SK-N-SH (cell line): ENCODE measurements around the gene ZNF544. TPM values are rescaled to one million over a fixed set of nuclear protein-coding genes. Genes with fewer than 3 reads are reported as not detected.

Experiments
- CTCF ChIA-PET: fragments of 300-600, 350-600 bp; formaldehyde crosslinking; extraction: SDS; loops from one replicate; lab custom pipeline; 2021; lab: Yijun Ruan, JAX
- POLR2A ChIA-PET: fragments of 350-600 bp; sonication (Branson Sonifier 250); formaldehyde crosslinking; extraction: SDS; loops from one replicate; lab custom pipeline; 2020; ENCODE audit warnings: antibody characterized with exemption, inconsistent platforms; lab: Yijun Ruan, JAX
- DNase-seq: peaks from one replicate; pipeline ENCODE4 v3.0.0; 2012
- H2AFZ ChIP-seq: fragments of 200-600 bp; sonication (generic); 2 replicates; pipeline ENCODE4 v1.8.1; 2016; ENCODE audit warnings: antibody characterized with exemption, mild to moderate bottlenecking, low read depth
- H3F3A ChIP-seq: fragments of 200-600 bp; sonication (generic); replicated peaks from 2 replicates; pipeline ENCODE3; 2016; ENCODE audit warnings: antibody characterized with exemption, mild to moderate bottlenecking; ENCODE audit not compliant: insufficient read depth
- H3K27ac ChIP-seq, 2 experiments: fragments of 200-500 bp in 1 of 2; fragments of 200-600 bp in 1 of 2; sonication (Bioruptor generic) in 1 of 2; sonication (generic), shearing (Covaris generic) in 1 of 2; 2 replicates each; pipeline versions ENCODE4 v1.5.1 to v1.6.1; 2014 to 2016; ENCODE audit warnings: low read depth in 2 of 2, inconsistent platforms in 1 of 2, low read length in 1 of 2, mild to moderate bottlenecking in 1 of 2, mixed read lengths in 1 of 2
- H3K27me3 ChIP-seq: fragments of 200-600 bp; sonication (generic), shearing (Covaris generic); 2 replicates; pipeline ENCODE4 v1.6.1; 2016; ENCODE audit warnings: mixed run types; ENCODE audit not compliant: insufficient read depth
- H3K36me3 ChIP-seq, 2 experiments: fragments of 200-500 bp in 1 of 2; fragments of 200-600 bp in 1 of 2; sonication (Bioruptor generic) in 1 of 2; sonication (generic) in 1 of 2; replicated peaks in 1 of 2; 2 replicates each; pipeline versions ENCODE3 to v1.5.1; 2014 to 2016; ENCODE audit warnings: low read length in 1 of 2, mild to moderate bottlenecking in 1 of 2; ENCODE audit not compliant: insufficient read depth in 2 of 2, control insufficient read depth in 1 of 2
- H3K4me1 ChIP-seq, 2 experiments: fragments of 200-500 bp in 1 of 2; fragments of 200-600 bp in 1 of 2; sonication (Bioruptor generic) in 1 of 2; sonication (generic), shearing (Covaris generic) in 1 of 2; 2 replicates each; pipeline versions ENCODE4 v1.5.1 to v1.6.1; 2014 to 2016; ENCODE audit warnings: low read depth in 1 of 2, low read length in 1 of 2, mixed run types in 1 of 2; ENCODE audit not compliant: insufficient read depth in 2 of 2, control insufficient read depth in 1 of 2
- H3K4me2 ChIP-seq: fragments of 200-600 bp; sonication (generic), shearing (Covaris generic); 2 replicates; pipeline ENCODE4 v1.6.1; 2017; ENCODE audit warnings: mixed run types
- H3K4me3 ChIP-seq, 2 experiments: fragments of 200-500 bp in 1 of 2; fragments of 200-600 bp in 1 of 2; sonication (Bioruptor generic) in 1 of 2; sonication (generic), shearing (Covaris generic) in 1 of 2; 2 replicates each; pipeline versions ENCODE4 v1.5.1 to v1.8.1; 2014 to 2016; ENCODE audit warnings: low read depth in 2 of 2, inconsistent platforms in 1 of 2, low read length in 1 of 2, mild to moderate bottlenecking in 1 of 2, mixed read lengths in 1 of 2, moderate library complexity in 1 of 2
- H3K79me2 ChIP-seq: fragments of 200-600 bp; sonication (generic); 2 replicates; pipeline ENCODE4 v1.8.1; 2017; ENCODE audit warnings: mild to moderate bottlenecking; ENCODE audit not compliant: insufficient read depth
- H3K9ac ChIP-seq: fragments of 200-600 bp; sonication (generic); 2 replicates; pipeline ENCODE4 v1.6.1; 2017; ENCODE audit warnings: mixed run types
- H3K9me2 ChIP-seq: fragments of 200-600 bp; sonication (generic); 2 replicates; pipeline ENCODE4 v1.6.1; 2017; ENCODE audit warnings: mixed run types
- H3K9me3 ChIP-seq: fragments of 200-600 bp; sonication (generic); 2 replicates; pipeline ENCODE4 v1.6.1; 2017; ENCODE audit warnings: mixed run types, mild to moderate bottlenecking, moderate library complexity
- H4K20me1 ChIP-seq: fragments of 200-600 bp; sonication (generic); 2 replicates; pipeline ENCODE4 v1.6.1; 2017; ENCODE audit warnings: mild to moderate bottlenecking, mixed run types; ENCODE audit not compliant: insufficient read depth
- EP300 ChIP-seq, 2 experiments: IDR thresholded peaks; 2 replicates each; pipeline versions ENCODE4 v1.4.0 to v1.6.1; 2012; ENCODE audit warnings: borderline replicate concordance in 1 of 2, low read depth in 1 of 2, low read length in 1 of 2
- FOXJ3 ChIP-seq: sonication (generic); formaldehyde crosslinking; IDR thresholded peaks from 2 replicates; pipeline ENCODE4 v1.5.1; 2020; ENCODE audit warnings: mild to moderate bottlenecking, missing genetic modification reagents
- GABPA ChIP-seq: IDR thresholded peaks from 2 replicates; pipeline ENCODE4 v1.4.0; 2012; ENCODE audit warnings: low read depth, mild to moderate bottlenecking
- GATA2 ChIP-seq: sonication (generic); formaldehyde crosslinking; IDR thresholded peaks from 2 replicates; pipeline ENCODE4 v1.5.0; 2020; ENCODE audit warnings: mild to moderate bottlenecking, missing genetic modification reagents
- JUND ChIP-seq: IDR thresholded peaks from 2 replicates; pipeline ENCODE4 v1.4.0; 2012
- MEF2A ChIP-seq: IDR thresholded peaks from 2 replicates; pipeline ENCODE4 v1.4.0; 2012; ENCODE audit warnings: low read depth, borderline replicate concordance
- MXI1 ChIP-seq: IDR thresholded peaks from 2 replicates; pipeline ENCODE4 v1.6.1; 2012; ENCODE audit warnings: mild to moderate bottlenecking, low read depth, low read length, improper control_type of control experiment
- NFIC ChIP-seq: IDR thresholded peaks from 2 replicates; pipeline ENCODE4 v1.4.0; 2012; ENCODE audit warnings: borderline replicate concordance
- NRF1 ChIP-seq: IDR thresholded peaks from 2 replicates; pipeline ENCODE4 v1.6.1; 2012; ENCODE audit warnings: low read depth, mild to moderate bottlenecking, low read length
- POLR2AphosphoS5 ChIP-seq: IDR thresholded peaks from 2 replicates; pipeline ENCODE4 v1.6.1; 2012; ENCODE audit warnings: low read depth, low read length
- RCOR1 ChIP-seq: fragments of 150-350 bp; IDR thresholded peaks from 2 replicates; pipeline ENCODE4 v1.6.1; 2017; ENCODE audit warnings: antibody characterized with exemption, low read length
- RXRA ChIP-seq: IDR thresholded peaks from 2 replicates; pipeline ENCODE4 v1.4.0; 2012; ENCODE audit warnings: low read depth, mild to moderate bottlenecking, borderline replicate concordance
- SMC3 ChIP-seq: IDR thresholded peaks from 2 replicates; pipeline ENCODE4 v1.6.1; 2012; ENCODE audit warnings: low read depth, low read length, improper control_type of control experiment
- TCF12 ChIP-seq: IDR thresholded peaks from 2 replicates; pipeline ENCODE4 v1.4.0; 2012
- WGBS: methylation state at CpG from one replicate; pipeline ENCODE4 v1.1.6; 2017; ENCODE audit warnings: low lambda C conversion rate; 5-methylcytosine and 5-hydroxymethylcytosine counted together
- polyA plus RNA-seq, 3 experiments: library from polyadenylated mRNA; depleted of rRNA; stranded (reverse); fragments of >200 nt; gene quantifications; 2 replicates each; pipeline ENCODE4 v1.2.3, GENCODE V29; 2012
- TF ChIP-seq, protein P1 (sequence below): IDR thresholded peaks from 2 replicates; pipeline ENCODE4 v1.4.0; 2012; ENCODE audit warnings: low read depth, borderline replicate concordance
- TF ChIP-seq, protein P2 (sequence below): IDR thresholded peaks from 2 replicates; pipeline ENCODE4 v1.4.0; 2012; ENCODE audit warnings: low read depth
- TF ChIP-seq, protein P3 (sequence below): fragments of 150-350 bp; IDR thresholded peaks from 2 replicates; pipeline ENCODE4 v1.6.1; 2016; ENCODE audit warnings: mild to moderate bottlenecking, low read depth, low read length
- TF ChIP-seq, protein P4 (sequence below): fragments of 200-600 bp; sonication (generic); IDR thresholded peaks from 2 replicates; pipeline ENCODE4 v1.6.1; 2017; ENCODE audit warnings: antibody characterized with exemption, mild to moderate bottlenecking, moderate library complexity
- TF ChIP-seq, protein P5 (sequence below): IDR thresholded peaks from 2 replicates; pipeline ENCODE4; 2012
- TF ChIP-seq, protein P6 (sequence below): fragments of 150-350 bp; IDR thresholded peaks from 2 replicates; pipeline ENCODE4 v1.6.1; 2017; ENCODE audit warnings: antibody characterized with exemption, low read length, low read depth, borderline replicate concordance

ZNF544 gene
- polyA plus RNA-seq, 1 of the 3 experiments (the other 2 are of a cell fraction) = 0.89 TPM

DNA sequence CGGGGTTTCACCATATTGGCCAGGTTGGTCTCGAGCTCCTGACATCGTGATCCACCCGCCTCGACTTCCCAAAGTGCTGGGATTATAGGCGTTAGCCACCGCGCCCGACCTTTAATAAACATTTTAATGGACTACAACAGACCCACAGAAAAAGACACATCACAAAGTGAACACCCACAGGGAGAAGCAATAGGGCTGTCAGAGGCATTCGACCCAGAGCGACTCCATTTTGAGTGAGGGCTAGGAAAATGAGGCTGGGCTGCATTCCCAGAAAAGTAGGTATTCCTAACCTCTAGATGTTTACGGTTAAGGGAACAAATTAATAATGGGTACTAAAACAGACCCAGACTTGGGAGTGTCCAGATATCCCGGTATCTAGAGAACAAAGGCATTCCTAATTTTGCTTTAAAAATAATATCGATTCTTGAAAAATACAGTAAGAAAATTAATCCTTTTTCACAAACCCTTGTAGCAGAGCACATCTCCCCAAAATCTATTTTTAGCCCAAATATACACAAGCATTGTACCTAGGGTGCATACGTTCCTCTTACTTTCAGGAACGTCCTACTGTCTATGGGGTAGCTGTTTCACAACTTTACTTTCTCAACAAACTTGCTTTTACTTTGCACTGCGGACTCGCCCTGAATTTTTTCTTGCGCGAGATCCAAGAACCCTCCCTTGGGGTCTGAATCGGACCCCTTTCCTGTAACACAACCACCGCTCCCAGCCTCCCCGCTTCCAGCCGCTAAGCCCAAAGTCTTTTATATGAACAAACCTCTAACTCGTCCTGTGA is 49.2 kb downstream of the ZNF544 start:
- CTCF ChIA-PET = no interaction called here
- Histone ChIP-seq H3K4me1 (peaks cover 5 to 7% of the 10 kb centered on the region in 2 experiments; a peak in 1 of 4 replicates), H3F3A (peaks cover 9% of the 10 kb centered on the region), H3K27ac (peak overlapping the region; percentile 64 to 84), H3K9me3 (peaks cover 13% of the 10 kb centered on the region; the same call in 1 of the 2 replicates), H3K79me2 (peaks cover 49% of the 10 kb centered on the region), H3K36me3 (peaks cover 3 to 22% of the 10 kb centered on the region in 2 experiments), H3K4me2 (peak overlapping the region; percentile 77), H3K27me3 (no peaks in the 10 kb centered on the region), H4K20me1 (no peaks in the 10 kb centered on the region), H3K9me2 (no peaks in the 10 kb centered on the region), H2AFZ (peak overlapping the region; percentile 100), H3K4me3 (peak overlapping the region; percentile 81 to 97), H3K9ac (peak overlapping the region; percentile 87)
- no peak for DNase-seq
- POLR2A ChIA-PET = interaction anchor here (0.6 to 2.0 kb wide), 2 partner anchors 49 to 113 kb away, joined by 3 to 8 read pairs; partner anchors contain the start of gene ZSCAN22
- whole genome bisulfite sequencing = 51% methylated on average over 25 of the region's 25 CpGs
- TF ChIP-seq, protein P1, sequence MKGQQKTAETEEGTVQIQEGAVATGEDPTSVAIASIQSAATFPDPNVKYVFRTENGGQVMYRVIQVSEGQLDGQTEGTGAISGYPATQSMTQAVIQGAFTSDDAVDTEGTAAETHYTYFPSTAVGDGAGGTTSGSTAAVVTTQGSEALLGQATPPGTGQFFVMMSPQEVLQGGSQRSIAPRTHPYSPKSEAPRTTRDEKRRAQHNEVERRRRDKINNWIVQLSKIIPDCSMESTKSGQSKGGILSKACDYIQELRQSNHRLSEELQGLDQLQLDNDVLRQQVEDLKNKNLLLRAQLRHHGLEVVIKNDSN = no peak
- TF ChIP-seq RCOR1 (no peak), SMC3 (no peak)

DNA sequence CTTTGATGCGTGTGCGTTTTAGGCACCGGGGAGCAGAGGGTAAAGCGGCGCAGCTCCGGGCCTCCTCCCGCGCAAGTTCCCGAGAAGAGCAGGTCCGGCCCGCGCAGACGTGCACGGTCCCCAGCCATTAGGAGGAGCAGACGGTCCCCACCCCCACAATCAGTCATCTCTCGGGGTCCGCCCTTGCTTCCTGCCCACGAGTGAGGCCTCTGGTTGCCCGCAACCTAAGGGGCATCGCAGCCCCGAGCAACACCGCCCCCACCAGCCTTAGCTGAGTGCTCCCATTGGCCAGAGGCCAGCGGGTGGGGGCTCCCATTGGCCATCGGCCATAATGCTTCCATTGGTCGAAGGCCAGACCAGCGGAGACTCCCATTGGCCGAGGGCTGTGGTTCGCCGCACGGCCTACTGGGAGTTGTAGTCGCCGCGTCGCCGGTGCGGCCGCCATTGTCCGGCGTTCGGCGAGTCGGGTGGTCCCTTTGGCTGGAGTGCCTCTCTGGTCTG is 49.9 kb downstream of the ZNF544 start, which contains the start of gene ZNF8:
Gene ZNF8, plus strand, starts transcription at position 415 of the 501 bp plus-strand sequence. CDS start 127 bp downstream, outside the sequence.
- Histone ChIP-seq H3K27ac (peak within 1 kb of the TSS; percentile 67 to 93), H3K4me2 (peak within 1 kb of the TSS; percentile 90), H4K20me1 (no peaks in the 10 kb centered on the region), H3K9me3 (peaks cover 13% of the 10 kb centered on the region; the same call in 1 of the 2 replicates), H3K9ac (peak within 1 kb of the TSS; percentile 87), H3K27me3 (no peaks in the 10 kb centered on the region), H3K4me3 (peak within 1 kb of the TSS; percentile 81 to 97), H2AFZ (peak within 1 kb of the TSS; percentile 100), H3F3A (peaks cover 9% of the 10 kb centered on the region), H3K36me3 (peaks cover 3 to 22% of the 10 kb centered on the region in 2 experiments), H3K79me2 (peaks cover 56% of the 10 kb centered on the region), H3K4me1 (peaks cover 5 to 7% of the 10 kb centered on the region in 2 experiments; a peak in 1 of 4 replicates), H3K9me2 (no peaks in the 10 kb centered on the region)
- ChIA-PET CTCF (no interaction called here), POLR2A (interaction anchor here (0.6 to 2.0 kb wide), 3 partner anchors 29 to 114 kb away, joined by 3 to 8 read pairs (median 3); partner anchors contain the start of gene ZSCAN22)
- peak; percentile 98 for DNase-seq
- 0% methylated on average over 27 of the region's 42 CpGs for WGBS
- TF ChIP-seq FOXJ3 (CRISPR knock-in tag) (no peak), MXI1 (peak; percentile 40; the same call in 1 of the 2 replicates), GABPA (no peak), JUND (no peak), RCOR1 (no peak; the same call in 1 of the 2 replicates), TCF12 (no peak), NFIC (peak; percentile 78), MEF2A (no peak), POLR2AphosphoS5 (peak; percentile 46), EP300 (IDR thresholded peaks at IDR 0.05; ENCODE audit: borderline replicate concordance in 1 of 2, low read depth in 1 of 2, low read length in 1 of 2) (no peak), NRF1 (peak; percentile 71), RXRA (no peak), GATA2 (CRISPR knock-in tag) (no peak)
- TF ChIP-seq, protein P2, sequence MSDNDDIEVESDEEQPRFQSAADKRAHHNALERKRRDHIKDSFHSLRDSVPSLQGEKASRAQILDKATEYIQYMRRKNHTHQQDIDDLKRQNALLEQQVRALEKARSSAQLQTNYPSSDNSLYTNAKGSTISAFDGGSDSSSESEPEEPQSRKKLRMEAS = peak; percentile 31; the same call in 1 of the 2 replicates
- TF ChIP-seq, protein P3, sequence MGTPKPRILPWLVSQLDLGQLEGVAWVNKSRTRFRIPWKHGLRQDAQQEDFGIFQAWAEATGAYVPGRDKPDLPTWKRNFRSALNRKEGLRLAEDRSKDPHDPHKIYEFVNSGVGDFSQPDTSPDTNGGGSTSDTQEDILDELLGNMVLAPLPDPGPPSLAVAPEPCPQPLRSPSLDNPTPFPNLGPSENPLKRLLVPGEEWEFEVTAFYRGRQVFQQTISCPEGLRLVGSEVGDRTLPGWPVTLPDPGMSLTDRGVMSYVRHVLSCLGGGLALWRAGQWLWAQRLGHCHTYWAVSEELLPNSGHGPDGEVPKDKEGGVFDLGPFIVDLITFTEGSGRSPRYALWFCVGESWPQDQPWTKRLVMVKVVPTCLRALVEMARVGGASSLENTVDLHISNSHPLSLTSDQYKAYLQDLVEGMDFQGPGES = peak; percentile 87
- TF ChIP-seq, protein P4, sequence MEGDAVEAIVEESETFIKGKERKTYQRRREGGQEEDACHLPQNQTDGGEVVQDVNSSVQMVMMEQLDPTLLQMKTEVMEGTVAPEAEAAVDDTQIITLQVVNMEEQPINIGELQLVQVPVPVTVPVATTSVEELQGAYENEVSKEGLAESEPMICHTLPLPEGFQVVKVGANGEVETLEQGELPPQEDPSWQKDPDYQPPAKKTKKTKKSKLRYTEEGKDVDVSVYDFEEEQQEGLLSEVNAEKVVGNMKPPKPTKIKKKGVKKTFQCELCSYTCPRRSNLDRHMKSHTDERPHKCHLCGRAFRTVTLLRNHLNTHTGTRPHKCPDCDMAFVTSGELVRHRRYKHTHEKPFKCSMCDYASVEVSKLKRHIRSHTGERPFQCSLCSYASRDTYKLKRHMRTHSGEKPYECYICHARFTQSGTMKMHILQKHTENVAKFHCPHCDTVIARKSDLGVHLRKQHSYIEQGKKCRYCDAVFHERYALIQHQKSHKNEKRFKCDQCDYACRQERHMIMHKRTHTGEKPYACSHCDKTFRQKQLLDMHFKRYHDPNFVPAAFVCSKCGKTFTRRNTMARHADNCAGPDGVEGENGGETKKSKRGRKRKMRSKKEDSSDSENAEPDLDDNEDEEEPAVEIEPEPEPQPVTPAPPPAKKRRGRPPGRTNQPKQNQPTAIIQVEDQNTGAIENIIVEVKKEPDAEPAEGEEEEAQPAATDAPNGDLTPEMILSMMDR = no peak
- TF ChIP-seq, protein P5, sequence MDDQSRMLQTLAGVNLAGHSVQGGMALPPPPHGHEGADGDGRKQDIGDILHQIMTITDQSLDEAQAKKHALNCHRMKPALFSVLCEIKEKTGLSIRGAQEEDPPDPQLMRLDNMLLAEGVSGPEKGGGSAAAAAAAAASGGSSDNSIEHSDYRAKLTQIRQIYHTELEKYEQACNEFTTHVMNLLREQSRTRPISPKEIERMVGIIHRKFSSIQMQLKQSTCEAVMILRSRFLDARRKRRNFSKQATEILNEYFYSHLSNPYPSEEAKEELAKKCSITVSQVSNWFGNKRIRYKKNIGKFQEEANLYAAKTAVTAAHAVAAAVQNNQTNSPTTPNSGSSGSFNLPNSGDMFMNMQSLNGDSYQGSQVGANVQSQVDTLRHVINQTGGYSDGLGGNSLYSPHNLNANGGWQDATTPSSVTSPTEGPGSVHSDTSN = peak; percentile 62
- TF ChIP-seq, protein P6, sequence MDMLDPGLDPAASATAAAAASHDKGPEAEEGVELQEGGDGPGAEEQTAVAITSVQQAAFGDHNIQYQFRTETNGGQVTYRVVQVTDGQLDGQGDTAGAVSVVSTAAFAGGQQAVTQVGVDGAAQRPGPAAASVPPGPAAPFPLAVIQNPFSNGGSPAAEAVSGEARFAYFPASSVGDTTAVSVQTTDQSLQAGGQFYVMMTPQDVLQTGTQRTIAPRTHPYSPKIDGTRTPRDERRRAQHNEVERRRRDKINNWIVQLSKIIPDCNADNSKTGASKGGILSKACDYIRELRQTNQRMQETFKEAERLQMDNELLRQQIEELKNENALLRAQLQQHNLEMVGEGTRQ = no peak
